Loucy (cell line): ENCODE measurements around the gene POLR3GL.

ENCODE experiments used
- CTCF ChIP-seq: fragments of 200-600 bp; sonication (generic); conservative IDR thresholded peaks from 2 replicates; pipeline ENCODE4 v1.5.1; 2014; ENCODE audit warnings: mild to moderate bottlenecking, antibody characterized with exemption, low read length
- EZH2phosphoT487 ChIP-seq: fragments of 200-600 bp; IDR thresholded peaks from 2 replicates; pipeline ENCODE4 v1.6.1; 2018; ENCODE audit warnings: antibody characterized with exemption, mild to moderate bottlenecking, moderate library complexity, borderline replicate concordance

GRCh38 chr1:146007489-146008133 lies 43.1 kb downstream of the POLR3GL start:
- TF ChIP-seq CTCF (no peak), EZH2phosphoT487 (no peak)
